K562 (cell line): ENCODE results near the gene OGDH.

ENCODE experiments used
- ESRRB ChIP-seq: fragments of 250-450 bp; sonication (Bioruptor Pico); IDR thresholded peaks from 2 replicates; pipeline ENCODE4 v1.5.0; 2020; ENCODE audit warnings: mild to moderate bottlenecking, moderate library complexity, borderline replicate concordance
- HMGXB4 ChIP-seq: sonication (generic); formaldehyde crosslinking; IDR thresholded peaks from 2 replicates; pipeline ENCODE4 v1.8.1; 2023; ENCODE audit warnings: mild to moderate bottlenecking, missing genetic modification reagents

GRCh38 chr7:44609829-44610228 lies 3.4 kb downstream of the OGDH start:
- TF ChIP-seq HMGXB4 (CRISPR knock-in tag) (no peak), ESRRB (CRISPR knock-in tag) (no peak)
